ENCODE data around the gene GJA3. TPM values are rescaled to one million over a fixed set of nuclear protein-coding genes. Genes with fewer than 3 reads are reported as not detected.

Gene GJA3
- total and polyA plus RNA-seq, 2 donors (not counting 1 experiment from before 2014, with no cell fraction given): 0.28 to 0.59 TPM

DNA sequence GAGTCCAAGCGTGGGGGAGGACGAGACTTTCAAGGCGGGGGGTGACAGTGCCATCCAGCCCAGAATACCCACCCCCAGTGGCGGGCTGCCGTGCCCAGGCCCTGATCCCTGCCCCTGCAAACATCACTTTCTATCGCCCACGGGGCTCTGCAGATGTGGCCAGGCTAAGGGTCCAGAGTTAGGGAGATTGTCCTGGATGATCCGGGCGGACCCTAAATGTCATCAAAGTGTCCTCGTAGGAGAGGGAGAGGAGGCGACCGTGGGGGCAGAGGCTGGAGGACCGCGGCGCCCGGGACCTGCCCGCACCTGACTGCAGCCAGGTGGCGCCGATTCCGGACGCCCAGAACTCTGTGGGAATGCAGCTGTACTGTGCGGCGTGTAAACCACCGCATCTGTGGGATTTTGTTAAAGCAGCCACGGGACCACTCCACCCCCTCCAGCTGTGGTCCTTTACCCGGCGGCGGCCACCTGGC, 32.4 kb downstream of the GJA3 start:
- CTCF ChIA-PET: interaction anchor here (0.8 to 2.0 kb wide), 5 partner anchors 9 to 37 kb away, joined by 3 to 6 read pairs (median 3); partner anchors contain the start of gene GJA3
- Histone ChIP-seq H3K9me3 (ENCODE audit: control extremely low read depth in 1 of 3, control insufficient read depth in 2 of 3, insufficient read depth in 1 of 3, low read length in 2 of 3) (peaks cover 0 to 10% (median 1%) of the 10 kb centered on the region in 3 donors), H2AFZ (ENCODE audit: insufficient read depth, low read depth, low read length, poor library complexity, severe bottlenecking) (peak overlapping the region; percentile 96), H3K27ac (ENCODE audit: low read length in 2 of 2) (no peak overlapping the region), H3K4me2 (replicated peaks; ENCODE audit: low read depth, low read length, poor library complexity, severe bottlenecking) (peak overlapping the region; percentile 99), H3K4me3 (ENCODE audit: control extremely low read depth in 1 of 5, extremely low read depth in 1 of 5, insufficient read depth in 1 of 5, low read depth in 2 of 5, low read length in 4 of 5) (peak overlapping the region in 4 of 5 experiments; percentile 44 to 70 (median 60)), H4K20me1 (ENCODE audit: control insufficient read depth, insufficient read depth, low read length, poor library complexity, severe bottlenecking) (no peaks in the 10 kb centered on the region), H3K36me3 (replicated peaks in 1 of 2; ENCODE audit: control extremely low read depth in 1 of 2, control insufficient read depth in 1 of 2, extremely low read depth in 1 of 2, insufficient read depth in 2 of 2, low read length in 1 of 2) (no peaks in the 10 kb centered on the region), H3K79me2 (ENCODE audit: control insufficient read depth, insufficient read depth, low read length) (no peaks in the 10 kb centered on the region), H3K9ac (ENCODE audit: low read length) (peak overlapping the region; percentile 79), H3K27me3 (replicated peaks in 1 of 4; ENCODE audit: control extremely low read depth in 1 of 4, control insufficient read depth in 3 of 4, insufficient read depth in 4 of 4, low read length in 3 of 4) (peaks cover 0 to 61% (median 29%) of the 10 kb centered on the region in 4 experiments), H3K4me1 (ENCODE audit: control insufficient read depth in 2 of 2, insufficient read depth in 2 of 2, low read length in 2 of 2) (peaks cover 20 to 31% of the 10 kb centered on the region in 2 donors)
- under 1% methylated on average over 28 of the region's 28 CpGs for WGBS (ENCODE audit: insufficient coverage)
- intact Hi-C loops (cut with micrococcal nuclease): loop anchor here (1.0 kb wide), 1 partner anchor 35 kb away; no protein-coding TSS in a partner anchor
- no peak overlapping the region for H3K27ac Mint-ChIP-seq
- H3K27me3 Mint-ChIP-seq: peaks cover 24% of the 10 kb centered on the region
- H3K4me3 Mint-ChIP-seq: peak overlapping the region; percentile 71
- H3K4me1 Mint-ChIP-seq: peaks cover 8% of the 10 kb centered on the region
- POLR2A ChIA-PET: no interaction called here
- ATAC-seq (ENCODE audit: low read depth) (peak; percentile 19), DNase-seq (peak; percentile 49)
- TF ChIP-seq, protein P1, sequence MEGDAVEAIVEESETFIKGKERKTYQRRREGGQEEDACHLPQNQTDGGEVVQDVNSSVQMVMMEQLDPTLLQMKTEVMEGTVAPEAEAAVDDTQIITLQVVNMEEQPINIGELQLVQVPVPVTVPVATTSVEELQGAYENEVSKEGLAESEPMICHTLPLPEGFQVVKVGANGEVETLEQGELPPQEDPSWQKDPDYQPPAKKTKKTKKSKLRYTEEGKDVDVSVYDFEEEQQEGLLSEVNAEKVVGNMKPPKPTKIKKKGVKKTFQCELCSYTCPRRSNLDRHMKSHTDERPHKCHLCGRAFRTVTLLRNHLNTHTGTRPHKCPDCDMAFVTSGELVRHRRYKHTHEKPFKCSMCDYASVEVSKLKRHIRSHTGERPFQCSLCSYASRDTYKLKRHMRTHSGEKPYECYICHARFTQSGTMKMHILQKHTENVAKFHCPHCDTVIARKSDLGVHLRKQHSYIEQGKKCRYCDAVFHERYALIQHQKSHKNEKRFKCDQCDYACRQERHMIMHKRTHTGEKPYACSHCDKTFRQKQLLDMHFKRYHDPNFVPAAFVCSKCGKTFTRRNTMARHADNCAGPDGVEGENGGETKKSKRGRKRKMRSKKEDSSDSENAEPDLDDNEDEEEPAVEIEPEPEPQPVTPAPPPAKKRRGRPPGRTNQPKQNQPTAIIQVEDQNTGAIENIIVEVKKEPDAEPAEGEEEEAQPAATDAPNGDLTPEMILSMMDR (IDR thresholded peaks at IDR 0.05): no peak
- no peak for TF ChIP-seq EZH2 (IDR thresholded peaks at IDR 0.05; ENCODE audit: borderline replicate concordance, insufficient read depth, low read depth, low read length, poor library complexity, severe bottlenecking)
- no peaks in the 10 kb centered on the region for H3K9me3 Mint-ChIP-seq (ENCODE audit: insufficient read depth)
